Stimulated activated CD4-positive, alpha-beta T cell treated with anti-CD3 and anti-CD28 coated beads, Interleukin-2, amount 100 ng/mL, for 4 hours (primary cell): ENCODE measurements around the gene RBMS2.

Source experiments
- DNase-seq: peaks from one replicate; pipeline ENCODE4 v3.0.0-alpha.2; 2020; ENCODE audit warnings: low read depth

Gene RBMS2

GRCh38 chr12:56631790-56632700, 110.4 kb downstream of the RBMS2 start:
- no peak for DNase-seq

DNA sequence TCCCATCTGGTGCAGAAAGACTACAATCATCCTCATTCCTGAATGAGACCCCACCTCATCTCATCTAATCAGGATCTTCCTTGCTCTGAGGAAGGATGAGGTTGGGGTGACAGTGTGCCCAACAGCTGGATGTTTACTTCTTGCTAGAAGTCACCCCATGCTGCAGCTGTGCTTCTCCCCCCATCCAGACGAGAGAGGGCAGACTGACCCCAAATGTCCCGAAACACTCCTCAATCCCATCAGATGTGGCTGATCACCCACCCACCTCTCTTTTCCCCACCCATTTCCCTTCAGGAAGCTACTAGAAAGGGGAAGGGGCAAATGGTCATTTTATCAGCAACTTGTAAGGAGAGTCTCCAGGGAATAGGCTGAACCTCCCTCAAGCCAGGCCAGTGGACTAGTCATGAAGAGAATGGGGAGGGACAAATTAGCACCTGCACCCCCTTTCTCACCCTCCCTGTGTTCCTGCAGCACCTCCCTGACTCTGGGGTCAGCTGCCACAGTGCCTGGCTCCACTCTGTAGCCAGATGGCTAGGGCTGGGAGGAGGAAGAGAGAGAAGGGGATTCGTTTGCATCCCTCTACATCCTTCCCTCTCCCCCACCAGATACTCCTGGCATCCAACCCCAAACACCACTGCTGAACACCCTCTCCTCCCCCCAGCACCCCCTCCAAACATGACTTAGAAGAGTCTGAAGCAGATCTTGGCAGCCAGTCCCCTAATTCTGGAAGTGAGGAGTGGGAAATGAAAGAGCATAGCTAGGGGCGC, 111.3 kb downstream of the RBMS2 start:
- no peak for DNase-seq

GRCh38 chr12:56633468-56634241, 112.0 kb downstream of the RBMS2 start:
- no peak for DNase-seq

DNA sequence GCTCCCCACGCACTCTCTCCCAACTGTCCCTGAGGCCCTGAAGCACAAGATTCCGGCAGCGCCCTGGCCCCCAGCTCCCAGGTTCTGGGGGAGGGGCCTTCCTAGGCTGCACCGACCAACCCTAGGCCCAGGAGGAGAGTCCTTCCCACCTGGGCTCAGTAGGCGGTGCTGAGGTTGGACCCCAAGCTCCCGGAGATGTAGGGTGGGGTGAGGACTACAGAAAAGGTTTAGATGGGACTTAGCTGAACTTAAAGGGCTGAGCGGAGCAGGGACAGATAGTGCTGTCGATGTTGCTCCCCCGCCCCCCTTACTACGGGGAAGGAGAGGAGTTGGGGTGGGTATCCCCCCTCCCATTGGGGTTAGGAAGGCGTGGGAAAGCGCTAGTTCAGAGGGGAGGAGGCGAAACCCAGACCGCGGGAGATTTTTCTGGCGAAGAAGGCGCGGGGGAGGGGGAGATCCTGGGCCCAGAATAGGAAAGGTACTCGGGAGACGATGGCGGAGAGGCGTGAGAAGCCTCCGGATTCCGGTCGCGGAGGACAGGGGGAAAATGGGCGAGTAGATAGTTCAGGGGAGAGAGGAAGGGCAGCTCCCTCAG, 112.7 kb downstream of the RBMS2 start:
- DNase-seq = no peak

GRCh38 chr12:56634837-56635791, 113.5 kb downstream of the RBMS2 start:
- no peak for DNase-seq

DNA sequence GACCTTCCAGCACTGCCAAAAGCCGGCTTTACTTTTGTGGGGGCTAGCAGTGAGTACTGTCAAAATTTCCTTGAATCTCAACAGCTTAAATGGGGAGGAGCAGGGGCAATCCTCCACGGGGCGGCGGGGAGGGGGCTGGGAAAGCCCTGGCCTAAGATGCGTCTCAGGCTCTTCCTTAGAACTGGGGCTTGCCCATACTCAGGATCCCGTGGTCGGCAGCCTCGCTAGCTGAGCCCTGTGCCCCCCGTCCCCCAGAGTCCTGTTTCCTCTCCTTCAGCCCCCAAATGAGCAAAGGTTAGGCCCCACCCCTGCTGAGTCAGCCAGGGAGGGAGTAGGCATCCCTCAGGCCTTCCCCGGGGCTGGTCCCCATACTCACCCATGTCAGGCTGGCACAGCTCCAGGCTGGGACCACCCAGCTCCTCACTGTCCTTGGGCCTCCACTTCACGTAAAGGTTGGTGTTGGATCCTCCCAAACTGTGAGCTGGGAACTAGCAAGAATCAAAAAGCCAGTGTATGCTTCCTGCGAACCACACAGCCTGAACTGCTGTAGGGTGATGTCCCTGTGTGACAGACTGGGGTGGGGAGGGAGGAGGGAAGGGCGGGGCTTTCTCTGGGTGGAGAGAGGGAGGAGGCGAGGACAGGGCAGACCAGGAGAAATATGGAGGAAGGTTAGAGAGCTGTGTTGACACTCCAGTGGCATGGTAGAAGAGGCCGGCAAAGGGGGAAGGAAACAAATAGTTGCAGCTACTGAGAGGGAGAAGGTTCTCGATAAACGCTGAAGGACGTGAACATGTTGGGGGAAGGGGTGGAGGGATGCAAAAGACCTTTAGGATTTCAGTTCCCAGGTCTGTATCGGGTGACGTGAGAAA, 114.4 kb downstream of the RBMS2 start:
- peak; percentile 70 for DNase-seq

DNA sequence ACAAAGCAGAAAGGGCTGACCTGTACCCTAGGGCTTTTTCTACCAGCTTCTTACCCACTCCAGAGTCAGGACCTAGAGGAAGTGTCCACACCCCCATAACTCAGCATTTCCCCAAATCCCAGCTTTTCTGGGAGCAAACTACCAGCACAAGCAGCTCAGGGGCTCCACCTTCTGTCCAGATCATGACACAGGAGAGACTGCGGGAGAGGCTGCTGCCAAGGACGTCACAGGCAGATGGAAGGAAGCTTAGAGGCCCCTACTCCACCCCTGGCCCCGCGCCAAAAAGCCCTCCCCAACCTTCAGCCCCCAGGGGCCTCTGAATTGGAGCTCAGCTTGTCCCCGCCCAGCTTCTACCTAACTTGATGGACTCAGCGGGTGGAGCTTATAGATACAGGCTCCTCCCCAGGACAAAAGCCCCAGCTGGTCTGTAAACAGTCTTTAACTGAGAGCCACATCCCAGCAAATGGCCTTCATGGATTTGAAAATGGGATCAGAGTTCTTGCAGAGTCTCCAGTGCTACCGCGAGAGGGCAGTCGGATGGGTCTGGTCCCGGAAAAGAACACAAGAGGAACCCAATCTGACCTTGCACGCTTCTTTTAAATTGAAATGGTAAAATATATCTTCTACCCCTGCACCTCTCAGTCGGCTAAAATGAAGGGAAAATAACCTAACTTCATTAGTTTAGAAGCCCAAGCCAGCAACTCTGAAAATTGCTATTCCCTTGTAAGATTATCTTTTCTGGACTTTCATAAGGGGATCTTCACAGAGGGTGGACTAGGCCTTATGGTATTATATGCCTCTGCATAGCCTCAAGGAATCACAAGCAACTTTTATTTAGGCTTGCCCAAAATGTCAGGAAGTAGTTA, 115.3 kb downstream of the RBMS2 start:
- DNase-seq = peak; percentile 73

DNA sequence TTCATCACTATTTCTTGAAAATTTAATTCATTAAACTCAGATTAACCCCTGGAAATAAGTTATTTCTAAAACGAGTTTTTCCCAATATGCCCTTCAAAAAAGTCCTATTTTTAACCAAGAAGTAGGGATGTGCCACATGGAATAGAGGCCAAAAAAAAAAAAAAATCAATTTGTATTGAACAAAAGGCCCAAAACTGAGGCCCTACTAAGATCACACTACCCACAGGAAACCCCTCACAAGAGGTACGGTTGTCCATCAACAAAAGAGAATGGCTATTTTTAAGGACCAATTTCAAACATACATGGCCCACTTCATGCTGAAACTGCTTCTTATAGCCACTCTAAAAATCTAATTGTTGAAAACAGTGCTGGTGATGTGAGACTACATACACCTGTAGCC, 116.0 kb downstream of the RBMS2 start:
- DNase-seq = no peak

DNA sequence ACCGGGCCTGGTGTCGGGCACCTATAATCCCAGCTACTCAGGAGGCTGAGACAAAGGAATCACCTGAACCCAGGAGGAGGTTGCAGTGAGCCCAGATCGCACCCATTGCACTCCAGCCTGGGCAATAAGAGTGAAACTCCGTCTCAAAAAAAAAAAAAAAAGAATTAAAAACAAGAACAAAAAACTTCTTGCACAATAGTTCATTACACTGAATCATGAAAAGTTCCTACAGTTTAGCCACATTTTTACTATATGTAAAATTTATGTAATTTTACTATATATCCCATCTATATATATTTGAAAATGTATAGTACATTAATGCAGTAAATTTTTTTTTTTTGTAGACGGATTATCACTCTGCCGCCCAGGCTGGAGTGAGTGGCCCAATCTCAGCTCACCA, 119.6 kb downstream of the RBMS2 start:
- DNase-seq = no peak

- DNase-seq = no peak
Observed at GRCh38 chr12:56644654-56645053, 123.0 kb downstream of the RBMS2 start.

DNA sequence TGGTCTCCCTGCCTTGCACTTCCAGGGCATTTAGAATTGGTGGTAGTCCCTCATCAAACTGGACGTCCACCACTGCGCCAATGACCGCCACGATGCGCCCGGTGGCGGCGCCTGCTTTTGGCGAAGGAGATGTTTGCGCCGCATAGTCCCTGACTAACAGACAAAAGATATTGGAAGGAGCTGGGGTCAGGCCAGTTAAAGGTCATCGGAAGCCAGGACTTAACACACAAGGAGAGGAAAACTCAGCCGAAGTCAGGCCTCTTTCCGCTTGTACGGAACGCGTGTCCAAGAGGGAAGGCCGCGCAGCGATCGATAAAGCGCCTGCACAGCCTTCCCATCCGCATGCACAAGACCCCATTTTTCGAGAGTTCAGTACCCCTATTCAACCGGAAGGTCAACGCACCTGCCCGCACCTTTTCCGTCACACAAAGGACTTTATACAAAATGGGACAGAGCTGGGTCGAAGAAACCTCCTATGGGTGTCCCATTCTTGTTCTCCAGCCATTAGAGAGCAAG, 123.6 kb downstream of the RBMS2 start:
- DNase-seq = no peak
